Stimulated activated CD8-positive, alpha-beta memory T cell treated with anti-CD3 and anti-CD28 coated beads, Interleukin-12 subunit alpha, Interleukin-12 subunit beta, amount 100 ng/mL, for 1 hour (primary cell): ENCODE data around the gene ADCY5.

Experiments
- DNase-seq: peaks from one replicate; pipeline ENCODE4 v3.0.0-alpha.2; 2020; ENCODE audit warnings: low read depth

The ADCY5 gene

DNA sequence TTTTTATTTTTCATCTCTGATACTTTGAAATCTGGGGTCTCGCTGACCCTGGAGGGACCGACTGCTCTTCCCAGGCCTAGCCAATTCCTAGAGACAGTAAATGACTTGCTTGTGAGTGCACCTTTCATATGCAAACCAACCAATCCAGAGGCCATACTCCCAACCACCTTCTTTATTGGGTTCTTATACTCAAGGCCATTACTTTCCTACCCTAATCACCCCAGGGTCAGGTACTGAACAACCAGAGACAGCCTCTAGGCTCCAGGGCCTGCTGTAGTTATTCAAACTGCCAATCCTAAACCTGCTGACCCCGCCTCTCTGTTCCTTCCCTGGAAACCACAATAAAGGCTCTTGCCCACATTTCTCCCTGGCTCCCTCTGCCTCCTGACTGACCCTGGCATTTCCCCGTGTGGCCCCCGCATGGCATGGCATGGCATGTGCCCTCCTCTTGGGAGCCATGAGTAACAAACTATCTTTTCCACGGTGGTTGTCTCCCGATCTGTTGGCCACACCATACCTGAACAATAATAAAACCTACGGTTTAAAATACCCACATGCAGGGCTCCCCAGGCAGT, 42.9 kb downstream of the ADCY5 start:
- DNase-seq = no peak

DNA sequence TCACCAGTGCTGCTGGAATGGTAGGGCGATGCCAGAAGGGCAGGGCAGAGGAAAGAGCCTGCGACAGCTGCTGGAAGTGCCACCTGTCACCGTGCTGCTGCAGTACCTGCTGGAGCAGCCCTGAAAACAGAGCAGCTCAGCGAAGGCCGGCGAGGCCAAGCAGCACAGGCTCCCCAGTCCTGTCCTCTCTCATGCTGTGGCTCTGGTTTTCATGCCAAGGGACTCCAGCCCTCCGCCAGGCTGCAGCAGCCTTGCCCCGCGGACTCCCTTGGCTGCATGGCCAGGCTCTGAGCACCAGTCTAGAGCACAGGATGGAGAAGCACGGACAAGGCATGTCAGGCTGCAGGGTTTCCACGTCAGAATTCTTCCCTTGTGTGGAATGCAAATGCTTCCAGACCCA, 43.9 kb downstream of the ADCY5 start:
- no peak for DNase-seq

DNA sequence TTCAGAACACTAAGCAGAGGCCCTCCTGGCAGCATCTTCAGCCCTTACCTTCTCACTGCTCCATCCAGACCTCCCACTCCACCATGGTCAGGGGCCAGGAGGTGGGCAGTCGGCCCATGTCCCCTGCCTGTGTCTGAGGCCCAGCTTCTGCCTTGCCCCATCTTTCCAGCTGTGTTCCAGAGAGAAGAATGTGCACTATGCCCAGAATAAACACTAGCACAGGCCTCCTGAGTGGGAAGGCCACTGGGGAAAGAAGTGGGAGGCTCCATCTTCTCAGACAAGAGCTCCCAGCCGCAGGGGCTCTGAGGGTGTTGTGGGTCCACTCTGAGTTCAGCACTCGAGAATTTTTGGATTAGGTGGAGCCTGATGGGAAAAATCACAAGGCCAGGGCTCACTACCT, 44.5 kb downstream of the ADCY5 start:
- DNase-seq = no peak

DNA sequence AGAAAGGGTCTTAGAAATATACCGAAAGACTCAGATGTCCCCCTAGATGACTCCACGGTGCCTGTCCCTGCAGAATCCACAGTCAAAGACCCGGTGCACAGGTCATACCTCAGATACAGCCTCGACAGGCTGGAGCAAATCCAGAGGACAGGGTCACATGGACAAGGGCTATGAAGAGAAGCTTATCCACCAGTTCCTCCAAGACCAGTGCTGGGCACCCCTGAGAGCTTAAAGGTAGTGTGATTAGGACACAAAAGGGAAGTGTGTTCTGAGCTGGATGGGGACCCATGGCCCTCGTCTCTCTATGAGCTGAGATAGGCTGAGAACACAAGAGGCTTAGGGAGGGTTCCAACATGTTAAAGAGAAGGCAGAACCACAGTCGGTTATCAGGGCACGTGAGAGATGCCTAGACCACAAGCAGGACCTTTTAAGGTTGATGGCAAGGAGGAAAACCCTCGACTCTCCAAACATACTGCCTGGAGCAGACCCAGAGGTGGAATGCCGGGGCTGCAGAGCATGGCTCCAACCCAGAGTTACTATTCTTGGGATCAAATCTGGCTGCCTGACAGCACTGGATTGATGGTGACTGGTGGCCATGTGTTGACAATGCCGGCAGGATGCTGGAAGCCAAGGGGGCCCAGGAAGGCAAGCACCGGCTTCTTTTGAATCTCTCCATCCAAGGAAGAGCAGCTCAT, 46.9 kb downstream of the ADCY5 start:
- DNase-seq = no peak

DNA sequence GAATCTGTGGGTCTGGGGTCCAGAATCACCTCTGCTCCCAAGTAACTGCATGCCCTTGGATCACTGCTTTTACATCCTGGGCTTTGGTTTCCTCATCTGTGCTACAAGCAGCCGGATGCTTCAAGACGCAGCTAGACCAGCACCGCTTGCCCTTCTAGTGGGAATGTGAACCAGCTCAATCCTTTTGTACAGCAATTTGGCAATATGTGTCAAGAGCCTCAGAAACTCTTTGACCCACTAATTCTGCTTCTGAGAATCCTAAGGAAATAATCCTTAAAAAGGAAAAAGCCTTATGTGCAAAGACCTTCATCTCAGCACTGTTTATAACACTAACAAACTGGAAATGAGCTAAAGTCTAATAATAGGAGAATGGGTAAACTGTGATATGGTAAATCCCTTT, 48.7 kb downstream of the ADCY5 start:
- no peak for DNase-seq

DNA sequence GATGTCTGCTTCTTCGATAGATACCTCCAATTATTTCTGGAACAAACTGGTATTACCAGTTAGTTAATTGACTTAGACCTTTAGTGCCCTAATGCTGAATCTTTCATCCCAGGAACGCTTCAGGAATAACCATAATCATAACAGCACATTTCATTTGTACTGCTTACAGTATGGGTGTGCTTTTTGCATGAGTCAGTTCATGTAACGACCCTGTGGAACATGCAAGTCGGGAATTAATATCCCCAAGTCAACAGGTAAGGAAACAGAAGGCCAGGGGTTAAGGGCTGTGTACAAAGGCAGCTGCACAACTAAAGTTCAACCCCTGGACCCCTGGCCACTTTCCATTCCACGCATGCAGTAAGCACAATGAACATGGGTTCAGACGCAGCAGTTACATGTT, 49.2 kb downstream of the ADCY5 start:
- DNase-seq = no peak

DNA sequence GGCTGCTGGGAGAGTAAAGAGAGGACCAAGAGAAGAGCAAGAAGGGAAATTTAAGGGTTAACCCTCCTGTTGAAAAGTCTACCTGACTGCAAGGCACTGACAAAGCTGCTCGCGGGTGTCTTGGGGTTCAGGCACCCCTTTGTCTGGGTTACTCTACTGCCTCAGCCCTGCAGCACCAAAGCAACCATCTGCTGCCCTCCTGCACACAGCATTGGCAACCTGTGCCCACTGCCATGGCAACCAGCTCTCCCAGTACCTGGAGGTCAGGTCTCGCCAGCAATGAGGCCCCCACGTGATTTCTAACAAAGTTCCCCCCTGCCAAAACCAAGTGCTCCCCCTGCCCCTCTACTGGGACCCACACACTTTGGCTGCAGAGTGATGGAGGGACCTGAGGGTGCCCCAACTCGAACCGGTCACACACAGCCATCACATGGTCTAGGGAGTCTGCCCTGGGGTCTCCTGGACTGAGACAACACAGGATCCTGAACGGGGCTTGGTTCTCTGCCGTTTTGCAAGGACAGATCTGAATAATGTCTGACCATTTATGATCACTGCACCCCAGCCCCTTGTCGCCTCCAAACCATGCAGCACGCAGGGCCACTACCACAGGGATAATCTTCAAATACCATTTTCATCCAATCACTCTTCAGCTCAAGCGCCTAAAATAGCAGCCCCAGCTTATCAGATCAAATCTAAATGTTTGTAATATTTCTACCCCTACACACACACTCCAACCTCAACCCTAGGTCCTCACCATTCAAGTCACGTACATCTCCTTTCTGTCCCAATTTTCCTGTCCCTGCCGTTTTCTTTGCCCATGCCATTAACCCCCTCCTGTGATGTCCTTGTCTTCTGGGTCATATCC, 50.7 kb downstream of the ADCY5 start:
- DNase-seq = no peak

DNA sequence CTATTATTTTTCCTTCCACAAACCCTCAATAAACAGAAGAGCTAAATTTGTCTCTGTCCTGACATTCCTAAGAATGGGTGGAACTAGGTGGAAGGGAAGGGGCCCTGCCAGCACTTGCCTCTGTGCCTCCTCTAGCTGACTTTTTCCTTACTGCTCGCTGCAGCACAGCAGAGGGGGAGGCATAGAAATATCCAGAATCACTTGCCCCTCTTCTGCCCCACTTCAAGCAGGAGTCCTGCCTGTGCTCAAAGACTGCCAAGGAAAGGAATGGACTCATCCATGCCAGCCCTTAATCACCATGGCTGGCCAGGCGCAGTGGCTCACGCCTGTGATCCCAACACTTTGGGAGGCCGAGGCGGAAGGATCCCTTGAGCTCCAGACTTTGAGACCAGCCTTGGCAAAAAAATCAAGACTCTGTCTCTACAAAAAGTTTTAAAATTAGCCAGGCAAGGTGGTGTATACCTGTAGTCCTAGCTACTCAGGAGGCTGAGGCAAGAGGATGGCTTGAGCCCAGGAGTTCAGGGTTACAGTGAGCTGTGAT, 51.8 kb downstream of the ADCY5 start:
- DNase-seq = no peak

DNA sequence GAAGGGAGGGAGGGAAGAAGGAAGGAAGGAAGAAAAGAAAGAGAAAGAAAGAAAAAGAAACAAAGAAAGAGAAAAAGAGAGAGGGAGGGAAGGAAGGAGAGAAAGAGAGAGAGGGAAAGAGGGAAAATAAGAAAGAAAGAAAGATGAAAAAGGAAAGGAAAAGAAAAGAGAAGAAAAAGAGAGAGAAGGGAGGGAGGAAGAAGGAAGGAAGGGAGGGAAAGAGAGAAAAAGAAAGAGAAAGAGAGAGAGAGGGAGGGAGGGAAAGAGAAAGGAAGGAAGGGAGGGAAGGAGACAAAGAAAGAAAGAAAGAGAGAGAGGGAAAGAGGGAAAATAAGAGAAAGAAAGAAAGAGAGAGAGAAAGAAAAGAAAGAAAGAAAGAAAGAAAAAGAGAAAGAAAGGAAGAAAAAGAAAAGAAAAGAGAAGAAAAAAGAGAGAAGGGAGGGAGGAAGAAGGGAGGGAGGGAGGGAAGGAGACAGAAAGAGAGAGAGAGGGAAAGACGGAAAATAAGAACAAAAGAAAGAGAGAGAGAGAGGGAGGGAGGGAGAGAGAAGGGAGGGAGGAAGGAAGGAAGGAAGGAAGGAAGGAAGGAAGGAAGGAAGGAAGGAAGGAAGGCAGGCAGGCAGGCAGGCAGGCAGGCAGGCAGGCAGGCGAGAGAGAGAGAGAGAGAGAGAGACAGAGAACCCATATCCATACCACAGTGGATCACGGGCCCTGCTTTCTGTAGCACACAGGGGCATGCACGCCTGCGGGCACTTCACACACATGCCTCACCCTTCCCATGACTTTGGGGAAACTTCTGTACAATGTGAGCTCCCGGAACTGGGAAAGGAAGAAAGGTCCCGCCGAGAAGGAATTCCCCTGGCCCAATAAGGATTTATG, 52.5 kb downstream of the ADCY5 start:
- no peak for DNase-seq

DNA sequence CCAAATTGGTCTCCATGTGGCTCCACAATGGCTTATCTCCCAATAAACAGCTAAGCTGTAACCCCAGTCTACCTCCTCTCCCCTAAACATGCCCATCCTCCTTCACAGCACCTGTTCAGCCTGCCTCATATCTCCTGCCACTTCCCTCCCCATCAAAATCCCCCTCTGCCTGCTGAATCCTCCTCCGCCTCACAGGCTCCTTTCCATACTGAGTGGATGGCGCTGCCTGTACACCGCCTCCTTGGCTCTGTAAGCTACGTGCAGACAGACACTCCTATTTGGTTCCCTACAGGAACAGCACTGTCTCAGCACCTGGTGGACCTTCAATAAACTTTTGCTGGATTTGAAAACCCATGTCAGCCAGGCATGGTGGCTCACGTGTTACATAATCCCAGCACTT, 53.7 kb downstream of the ADCY5 start:
- DNase-seq = no peak

DNA sequence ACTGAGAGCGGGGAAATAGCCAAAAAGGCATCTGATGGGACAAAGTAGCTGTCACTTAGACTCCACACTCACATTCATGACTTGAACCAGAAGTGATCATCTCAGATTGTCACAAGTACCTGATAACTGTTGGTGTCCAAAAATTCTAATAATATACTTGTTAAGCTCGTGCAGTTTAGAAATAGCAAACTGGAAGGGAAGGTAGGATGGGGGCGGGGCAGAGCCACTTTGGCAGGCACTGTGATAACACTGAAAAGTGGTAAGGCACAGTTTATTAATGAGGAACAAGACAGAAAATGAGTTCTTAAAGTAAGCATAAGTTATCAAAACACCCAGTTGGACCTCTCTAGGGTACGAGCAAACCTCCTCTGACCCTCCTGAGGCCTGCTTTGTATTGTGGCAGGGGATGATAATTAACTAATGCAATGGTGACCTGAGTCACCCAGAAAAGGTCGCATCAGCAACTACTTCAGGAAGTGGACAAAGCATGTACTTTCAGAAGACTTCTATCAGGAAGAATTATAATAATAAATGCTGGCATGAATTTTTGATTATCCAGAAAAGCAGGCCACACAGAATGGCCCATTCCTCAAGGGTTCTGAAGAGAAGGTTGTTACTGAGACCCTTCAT, 54.4 kb downstream of the ADCY5 start:
- DNase-seq = no peak

DNA sequence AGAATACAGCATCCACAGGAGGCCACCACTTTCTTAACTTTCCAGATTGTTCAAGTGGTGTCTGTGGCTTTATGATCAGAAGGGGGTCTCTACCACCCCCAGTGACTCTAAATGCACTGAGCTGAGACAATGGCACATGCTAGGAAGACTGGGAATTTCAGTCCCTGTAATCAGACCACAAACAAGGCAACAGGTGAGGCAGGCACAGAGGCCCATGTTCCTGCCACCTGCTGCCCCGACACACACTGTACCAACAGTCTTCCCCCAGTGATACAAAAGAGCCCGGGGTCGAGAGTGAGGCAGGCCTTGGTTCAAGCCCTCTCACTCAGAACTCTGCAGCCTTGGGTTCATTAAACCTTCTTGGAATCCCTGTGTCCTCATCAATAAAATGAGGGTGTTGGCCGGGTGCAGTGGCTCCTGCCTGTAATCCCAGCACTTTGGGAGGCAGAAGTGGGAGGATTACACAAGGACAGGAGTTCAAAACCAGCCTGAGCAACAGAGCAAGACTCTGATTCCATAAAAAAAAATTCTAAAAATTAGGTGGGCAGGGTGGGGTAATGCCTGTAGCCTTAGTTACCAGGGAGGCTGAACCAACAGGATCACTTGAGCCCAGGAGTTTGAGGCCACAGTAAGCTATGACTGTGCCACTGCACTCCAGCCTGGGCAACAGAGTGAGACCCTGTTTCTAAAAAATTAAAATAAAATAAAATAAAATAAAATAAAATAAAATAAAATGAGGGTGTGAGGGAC, 55.8 kb downstream of the ADCY5 start:
- DNase-seq = no peak

DNA sequence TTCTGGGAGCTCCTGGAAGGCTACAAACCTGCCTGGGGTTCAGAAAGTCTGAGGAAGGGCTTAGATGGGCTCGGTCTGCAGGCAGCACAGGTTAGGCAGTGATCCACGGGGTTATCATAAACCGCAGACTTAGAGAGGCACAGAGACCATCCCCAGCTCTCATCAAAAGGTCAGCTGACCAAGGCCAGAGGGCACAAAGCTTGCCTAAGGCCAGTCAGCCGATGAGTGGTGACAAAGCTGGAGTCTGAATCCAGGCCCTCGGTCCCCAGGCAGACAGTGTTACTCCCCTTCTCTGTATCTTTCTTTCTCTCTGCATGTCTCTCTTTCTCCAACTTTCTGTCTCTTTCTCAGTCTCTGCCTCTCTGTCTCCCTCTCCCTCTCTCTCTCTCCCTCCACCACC, 56.5 kb downstream of the ADCY5 start:
- DNase-seq = no peak

DNA sequence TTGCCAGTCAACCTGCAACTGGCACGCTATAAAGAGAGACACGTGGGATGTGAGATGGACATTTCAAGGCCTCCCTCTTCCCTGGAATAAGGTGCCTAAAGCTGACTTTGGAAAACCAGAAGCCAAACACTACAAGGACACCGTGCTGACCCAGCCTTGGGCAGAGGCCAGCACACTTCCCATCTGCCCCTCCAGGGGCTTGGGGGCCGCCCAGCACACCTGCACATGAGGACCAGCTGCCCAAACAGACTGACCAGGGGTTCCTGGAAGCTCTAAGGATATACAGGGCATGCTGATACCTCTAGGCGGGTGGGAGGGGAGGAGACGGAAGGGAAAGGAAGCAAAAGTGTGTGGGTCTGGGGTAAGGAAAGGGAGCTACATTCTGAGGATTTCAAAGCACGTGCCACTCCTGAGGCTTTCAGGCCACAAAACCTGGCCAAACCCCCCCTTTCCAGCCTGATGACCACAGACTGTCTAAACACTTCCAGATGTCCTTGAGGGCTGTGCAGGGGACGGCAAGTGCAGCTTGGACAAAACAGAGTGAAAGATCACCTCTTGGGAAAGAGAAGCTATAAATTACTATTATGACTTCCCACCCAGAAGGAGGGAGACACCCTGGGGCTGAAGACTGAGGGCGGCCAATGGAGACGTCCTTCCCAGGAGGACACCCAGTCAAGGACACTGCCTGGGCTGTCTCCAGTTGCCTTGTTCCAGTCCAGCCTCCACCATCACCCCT, 57.9 kb downstream of the ADCY5 start:
- DNase-seq = no peak

DNA sequence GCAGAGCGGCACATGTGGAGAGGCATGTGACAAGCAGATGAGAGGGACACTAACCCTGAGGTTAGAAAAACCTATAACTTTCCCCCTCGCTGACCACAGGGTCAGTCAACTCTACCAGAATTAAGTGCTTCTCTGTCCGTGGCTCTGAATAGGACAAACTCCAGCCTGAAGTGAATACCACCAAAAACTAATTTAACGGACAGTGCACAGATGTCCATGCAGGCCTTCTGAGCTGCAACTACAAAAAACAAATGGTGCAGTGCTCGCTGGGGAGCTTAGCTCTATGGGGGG, 59.3 kb downstream of the ADCY5 start:
- no peak for DNase-seq

DNA sequence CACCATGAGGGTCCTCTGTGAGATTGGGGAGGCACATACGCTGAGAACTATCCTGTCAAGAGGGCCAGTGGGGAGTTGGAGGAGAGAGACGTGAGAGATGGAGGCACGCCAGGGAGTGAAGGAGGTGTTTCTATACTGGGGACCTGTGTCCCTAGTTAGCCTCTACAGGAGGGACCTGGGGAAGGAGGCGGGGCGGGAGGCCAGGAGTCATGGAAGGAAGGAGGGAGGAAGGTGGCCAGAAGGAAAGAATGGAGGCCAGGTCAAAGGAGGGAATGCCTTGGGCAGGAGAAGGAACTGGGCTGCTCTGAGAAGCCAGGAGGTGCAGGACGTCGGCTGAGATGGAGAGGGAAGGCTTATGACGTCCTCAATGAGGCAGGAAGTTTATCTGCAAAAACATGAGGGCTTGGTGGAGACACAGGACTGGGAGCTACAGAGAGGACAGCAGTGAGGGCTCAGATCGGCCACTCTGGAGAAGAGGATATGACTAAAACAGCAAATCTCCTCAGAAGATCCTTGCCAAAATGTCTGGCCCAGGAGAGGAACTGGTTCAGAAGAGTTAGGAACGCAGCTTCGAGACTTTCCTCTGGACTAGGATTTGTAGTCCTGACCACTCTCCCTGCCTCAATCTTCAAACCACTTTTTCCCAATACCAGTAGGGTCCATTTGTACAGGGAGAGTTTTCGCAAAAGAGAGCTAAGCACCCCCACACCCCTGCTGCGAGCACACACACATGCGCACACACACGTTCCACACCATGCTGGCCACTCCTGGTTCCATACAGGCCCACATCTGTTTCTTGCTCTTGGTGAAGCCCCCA, 59.9 kb downstream of the ADCY5 start:
- DNase-seq = no peak

DNA sequence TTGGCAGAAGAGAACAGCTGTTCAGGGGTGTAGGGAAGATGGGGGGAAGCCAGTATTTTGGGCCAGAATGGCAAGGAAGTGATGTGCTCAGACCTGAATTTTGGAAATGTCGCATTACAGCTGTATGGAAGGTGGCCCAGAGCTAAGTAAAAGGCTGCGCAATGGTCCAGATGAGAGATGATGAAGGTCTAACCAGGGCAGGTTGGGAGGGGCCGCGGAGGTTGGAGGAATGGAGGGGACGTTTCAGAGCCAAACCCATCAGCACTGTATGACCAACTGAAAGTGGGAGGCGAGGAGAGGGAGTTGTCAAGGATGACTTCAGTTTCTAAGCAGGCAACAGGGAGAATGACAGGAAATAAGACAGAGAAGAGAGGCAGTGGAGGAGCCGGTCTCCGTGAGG, 60.8 kb downstream of the ADCY5 start:
- no peak for DNase-seq

DNA sequence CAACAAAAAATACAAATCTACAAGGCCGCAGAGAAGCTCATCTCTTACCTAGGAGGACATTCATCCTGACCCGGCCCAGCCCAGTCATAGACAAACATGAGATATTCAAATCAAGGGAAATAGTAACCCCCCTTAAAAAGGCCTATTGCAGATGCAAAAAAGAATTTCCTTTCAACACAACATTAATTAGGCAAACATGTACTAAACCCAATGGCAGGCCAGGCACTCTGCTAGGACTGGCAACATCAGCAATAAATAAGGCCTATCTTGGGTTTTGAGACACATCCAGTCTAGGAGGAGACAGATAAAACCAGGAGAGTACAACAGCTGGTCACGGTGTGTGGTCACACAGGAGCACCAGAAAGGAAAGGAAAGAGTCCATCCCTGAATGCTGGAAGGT, 61.4 kb downstream of the ADCY5 start:
- no peak for DNase-seq

DNA sequence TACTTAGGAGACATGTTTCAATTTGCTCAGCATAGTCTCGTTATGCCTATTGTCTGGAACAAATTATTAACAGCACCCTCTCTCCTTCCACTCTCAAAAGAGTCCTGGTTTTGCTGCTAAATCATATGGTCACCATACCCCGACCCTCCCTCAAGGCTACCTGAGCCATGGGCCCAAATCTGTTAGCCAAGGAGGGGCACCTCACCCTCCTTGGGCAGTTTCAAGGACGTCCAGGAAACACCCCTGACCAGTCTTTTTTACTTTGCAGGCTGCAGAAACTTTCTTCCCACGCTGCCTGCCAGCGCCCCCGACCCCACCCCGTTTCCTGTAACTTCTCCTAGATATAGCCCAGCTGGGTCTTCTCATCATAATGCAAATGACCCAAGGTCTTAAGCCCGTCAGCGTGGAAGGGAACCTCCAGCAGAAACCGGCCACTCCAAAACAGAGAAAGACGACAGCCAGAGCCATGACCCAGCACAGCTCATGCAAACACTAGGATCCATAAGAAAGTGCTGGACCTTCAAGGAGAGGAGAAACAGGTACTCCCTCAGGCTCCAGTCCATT, 62.3 kb downstream of the ADCY5 start:
- no peak for DNase-seq
